Dendritic cell treated with granulocyte-macrophage colony-stimulating factor and Interleukin-4, amounts not matched to agents 40 ng/mL and 50 ng/mL, for 4 days (primary cell): ENCODE data around the gene LCN2.

Experiments
- H3K27ac Mint-ChIP-seq: one replicate; pipeline ENCODE4 v1.8.0; 2022; ENCODE audit warnings: mild to moderate bottlenecking, mixed read lengths
- H3K27me3 Mint-ChIP-seq: one replicate; pipeline ENCODE4 v1.8.0; 2022; ENCODE audit warnings: mild to moderate bottlenecking, mixed read lengths
- H3K36me3 Mint-ChIP-seq: one replicate; pipeline ENCODE4 v1.8.0; 2022; ENCODE audit warnings: low read depth, mixed read lengths
- H3K4me1 Mint-ChIP-seq: one replicate; pipeline ENCODE4 v1.8.0; 2022; ENCODE audit warnings: low read depth, mixed read lengths
- H3K4me3 Mint-ChIP-seq: one replicate; pipeline ENCODE4 v1.8.0; 2022; ENCODE audit warnings: mild to moderate bottlenecking, moderate library complexity, mixed read lengths
- H3K9me3 Mint-ChIP-seq: one replicate; pipeline ENCODE4 v1.8.0; 2022; ENCODE audit warnings: mixed read lengths
- intact Hi-C: fragments of 100-400 bp; cut with micrococcal nuclease; formaldehyde crosslinking; loops from one replicate; pipeline ENCODE4 v1.15.0; 2022

Gene LCN2

GRCh38 chr9:128190516-128191405 lies 41.5 kb downstream of the LCN2 start:
- H3K27me3 Mint-ChIP-seq: no peaks in the 10 kb centered on the region
- peaks cover 28% of the 10 kb centered on the region for H3K4me1 Mint-ChIP-seq
- intact Hi-C loops: no loop called here
- peak overlapping the region; percentile 94 for H3K4me3 Mint-ChIP-seq
- peaks cover 60% of the 10 kb centered on the region for H3K36me3 Mint-ChIP-seq
- no peaks in the 10 kb centered on the region for H3K9me3 Mint-ChIP-seq
- H3K27ac Mint-ChIP-seq: peak overlapping the region; percentile 98

GRCh38 chr9:128191406-128192046 lies 42.3 kb downstream of the LCN2 start, which contains the start of gene CIZ1:
TSS of gene CIZ1 (minus strand) at chr9:128191572. CDS start at chr9:128190857, 715 bp downstream.
- Mint-ChIP-seq H3K9me3 (no peaks in the 10 kb centered on the region), H3K4me1 (peaks cover 28% of the 10 kb centered on the region), H3K27me3 (no peaks in the 10 kb centered on the region), H3K27ac (peak within 1 kb of the TSS; percentile 98), H3K4me3 (peak within 1 kb of the TSS; percentile 94), H3K36me3 (peaks cover 53% of the 10 kb centered on the region)
- intact Hi-C loops: no loop called here

DNA sequence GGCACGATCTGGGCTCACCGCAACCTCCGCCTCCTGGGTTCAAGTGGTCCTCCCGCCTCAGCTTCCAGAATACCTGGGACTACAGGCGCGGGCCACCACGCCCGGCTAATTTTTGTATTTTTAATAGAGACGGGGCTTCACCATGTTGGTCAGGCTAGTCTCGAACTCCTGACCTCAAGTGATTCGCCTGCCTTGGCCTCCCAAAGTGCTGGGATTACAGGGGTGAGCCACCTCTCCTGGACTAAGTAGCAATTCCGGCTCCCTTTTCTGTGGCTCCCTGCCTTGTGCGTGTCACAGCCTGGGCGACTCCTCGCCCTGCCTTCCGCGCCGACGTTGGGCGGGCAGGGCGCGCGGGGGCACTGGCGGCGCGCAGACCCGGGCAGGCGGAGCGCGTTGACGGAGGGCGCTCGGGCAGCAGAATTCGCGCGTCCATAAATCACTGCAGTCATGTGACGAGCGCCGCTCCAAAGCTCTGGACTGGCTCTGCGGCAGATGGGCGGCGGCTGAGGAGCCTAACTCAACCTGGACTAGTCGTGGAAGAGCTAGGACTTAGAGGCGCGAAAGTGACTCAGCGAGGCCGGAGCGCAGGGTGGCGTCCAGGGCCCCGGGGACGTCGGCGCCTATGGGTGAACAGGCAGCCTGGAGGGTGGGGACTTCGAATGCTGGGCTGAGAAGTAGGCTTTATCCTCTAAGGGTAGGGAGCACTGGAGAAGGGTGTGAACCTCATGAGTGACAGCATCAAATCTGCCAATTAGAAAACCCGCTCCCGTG lies 43.5 kb downstream of the LCN2 start:
- no peaks in the 10 kb centered on the region for H3K9me3 Mint-ChIP-seq
- H3K27ac Mint-ChIP-seq: peak overlapping the region; percentile 98
- peaks cover 47% of the 10 kb centered on the region for H3K36me3 Mint-ChIP-seq
- H3K4me1 Mint-ChIP-seq: peaks cover 28% of the 10 kb centered on the region
- H3K27me3 Mint-ChIP-seq: no peaks in the 10 kb centered on the region
- H3K4me3 Mint-ChIP-seq: peak overlapping the region; percentile 72
- intact Hi-C loops: no loop called here

DNA sequence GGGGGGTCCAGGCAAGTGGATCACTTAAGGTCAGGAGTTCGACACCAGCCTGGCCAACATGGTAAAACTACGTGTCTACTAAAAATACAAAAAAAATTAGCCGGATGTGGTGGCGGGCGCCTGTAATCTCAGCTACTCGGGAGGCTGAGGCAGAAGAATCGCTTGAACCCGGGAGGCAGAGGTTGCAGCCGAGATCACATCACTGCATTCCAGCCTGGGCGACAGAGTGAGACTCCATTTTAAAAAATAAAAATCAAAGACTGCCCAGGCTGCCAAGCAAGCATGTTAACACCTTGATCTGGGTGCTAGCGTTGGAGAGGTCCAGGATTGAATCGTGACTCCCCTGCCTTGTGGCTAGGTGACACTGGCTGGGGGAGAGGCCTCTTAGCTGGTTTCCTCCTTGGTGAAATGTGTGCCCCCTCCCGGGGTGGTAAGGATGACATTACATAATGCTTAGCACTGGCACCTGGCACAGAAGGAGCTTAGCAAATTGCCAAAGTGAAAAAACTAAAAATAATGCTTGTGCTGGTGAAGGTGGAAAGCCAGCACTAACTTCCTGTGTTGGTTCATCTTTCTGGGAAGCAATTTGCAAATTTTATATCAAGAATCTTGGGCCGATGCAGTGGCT lies 44.3 kb downstream of the LCN2 start:
- Mint-ChIP-seq H3K4me1 (peaks cover 28% of the 10 kb centered on the region), H3K27me3 (no peaks in the 10 kb centered on the region), H3K9me3 (no peaks in the 10 kb centered on the region), H3K4me3 (peak overlapping the region; percentile 72), H3K27ac (peak overlapping the region; percentile 98), H3K36me3 (peaks cover 39% of the 10 kb centered on the region)
- intact Hi-C loops: no loop called here

GRCh38 chr9:128201441-128202369 lies 52.5 kb downstream of the LCN2 start:
- Mint-ChIP-seq H3K36me3 (peaks cover 7% of the 10 kb centered on the region), H3K9me3 (no peaks in the 10 kb centered on the region), H3K27ac (peak overlapping the region; percentile 70), H3K27me3 (peaks cover 22% of the 10 kb centered on the region), H3K4me3 (no peak overlapping the region), H3K4me1 (peaks cover 24% of the 10 kb centered on the region)
- intact Hi-C loops: no loop called here

DNA sequence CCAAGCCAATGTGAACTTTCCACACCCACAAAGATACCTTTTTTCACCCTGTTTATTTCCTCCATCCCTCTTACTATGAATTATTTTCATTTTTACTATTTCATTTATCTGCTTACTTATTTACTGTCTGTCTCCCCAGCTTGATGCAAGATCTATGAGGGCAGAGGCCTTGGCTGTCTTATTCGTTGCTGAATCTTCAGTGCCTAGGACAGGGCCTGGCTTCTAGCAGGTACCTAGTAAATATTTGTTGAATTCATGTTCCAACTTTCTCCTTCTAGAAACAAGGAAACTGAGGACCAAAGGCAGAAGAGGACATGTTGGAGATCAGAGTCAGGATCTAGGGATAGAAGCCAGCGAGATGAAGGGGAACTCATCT lies 53.4 kb downstream of the LCN2 start:
- intact Hi-C loops: no loop called here
- no peaks in the 10 kb centered on the region for H3K36me3 Mint-ChIP-seq
- no peak overlapping the region for H3K4me3 Mint-ChIP-seq
- peak overlapping the region; percentile 70 for H3K27ac Mint-ChIP-seq
- H3K27me3 Mint-ChIP-seq: peaks cover 26% of the 10 kb centered on the region
- H3K9me3 Mint-ChIP-seq: no peaks in the 10 kb centered on the region
- H3K4me1 Mint-ChIP-seq: peaks cover 34% of the 10 kb centered on the region
